Forelimb muscle (tissue), 1 donor: ENCODE results near the gene CKLF. TPM values are rescaled to one million over a fixed set of nuclear protein-coding genes. Genes with fewer than 3 reads are reported as not detected.

ENCODE experiments used
- DNase-seq: peaks from one replicate; pipeline ENCODE4 v3.0.0-alpha.2; 2013; ENCODE audit warnings: low read depth
- polyA plus RNA-seq: library from polyadenylated mRNA; unstranded; fragments of 120-200 nt; gene quantifications from one replicate; pipeline ENCODE4 v1.2.1, GENCODE V29; 2013; ENCODE audit not compliant: insufficient read length

CKLF gene
- polyA plus RNA-seq, 1 donor: 26.0 TPM

DNA sequence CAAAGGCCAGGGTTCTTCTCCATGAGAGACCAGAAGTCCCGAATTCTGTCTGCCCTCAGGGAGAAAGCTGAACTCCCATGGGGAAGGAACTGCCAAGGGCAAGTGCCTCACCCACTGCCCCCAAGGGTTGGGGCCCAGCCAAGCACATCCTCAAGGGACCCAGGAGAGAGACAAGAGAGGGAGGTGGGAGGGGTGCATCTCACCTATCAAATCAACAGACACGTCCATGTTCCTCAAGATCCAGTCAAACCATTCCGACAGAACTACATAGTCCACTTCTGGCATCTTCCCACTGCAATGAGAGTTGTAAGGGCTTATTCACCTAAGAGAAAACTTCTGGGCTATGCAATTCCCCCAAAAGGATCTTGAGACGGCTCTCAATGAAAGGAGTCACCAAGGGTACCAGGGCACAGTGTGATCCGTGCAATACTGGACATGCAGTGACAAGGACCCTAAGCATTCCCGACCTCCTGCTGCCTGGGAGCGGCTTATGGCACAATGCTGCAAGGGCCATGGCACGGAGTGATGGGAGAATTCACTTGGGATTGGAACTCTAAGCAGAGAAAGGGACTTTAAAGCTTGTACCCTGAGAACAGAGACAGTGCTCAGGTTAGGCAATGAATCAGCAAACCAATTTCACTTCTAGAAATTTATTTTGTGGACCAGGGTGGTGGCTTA lies 34.7 kb upstream of the CKLF start:
- DNase-seq: no peak

DNA sequence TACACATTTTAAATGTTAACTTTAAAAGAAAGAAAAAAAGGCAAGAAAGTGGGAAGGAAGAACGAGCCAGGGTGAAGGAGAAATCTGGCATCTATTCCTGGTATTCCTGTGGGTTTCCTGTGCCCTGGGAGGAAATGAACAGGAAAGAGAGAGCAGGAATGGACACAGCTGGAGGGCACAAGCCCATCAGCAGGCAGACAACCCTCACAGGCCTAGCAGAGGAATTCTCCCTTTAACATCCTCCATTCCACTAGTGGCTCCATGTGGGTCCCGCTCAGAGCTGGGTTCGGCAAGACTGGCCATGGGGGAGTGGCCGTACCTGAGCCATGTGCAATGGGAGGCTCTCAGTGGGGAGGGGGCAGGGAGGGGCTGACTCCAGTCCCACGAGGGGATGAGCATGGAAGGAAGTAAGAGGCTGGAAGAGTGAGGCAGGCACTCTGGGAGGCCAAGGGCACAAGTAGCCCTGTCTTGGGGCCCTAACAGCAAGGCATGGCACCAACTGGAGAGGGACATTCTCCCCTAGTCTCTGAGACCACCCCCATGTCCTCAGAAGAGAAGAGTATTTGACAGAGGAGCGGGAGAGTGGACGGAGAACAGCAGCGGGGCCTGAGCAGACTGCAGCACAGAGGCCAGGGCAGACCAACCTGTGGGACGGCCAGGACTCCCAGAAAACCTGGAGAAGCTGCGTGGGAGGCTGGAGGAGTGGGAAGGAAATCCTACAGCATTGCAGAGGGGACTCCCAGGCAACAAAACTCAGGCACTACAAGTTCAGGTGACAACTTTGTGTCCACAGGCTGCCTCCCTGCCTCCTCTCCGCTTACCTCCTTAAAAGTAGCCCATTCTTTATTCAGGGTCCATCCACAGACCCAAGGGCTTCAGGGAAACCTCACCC lies 32.6 kb upstream of the CKLF start:
- no peak for DNase-seq

DNA sequence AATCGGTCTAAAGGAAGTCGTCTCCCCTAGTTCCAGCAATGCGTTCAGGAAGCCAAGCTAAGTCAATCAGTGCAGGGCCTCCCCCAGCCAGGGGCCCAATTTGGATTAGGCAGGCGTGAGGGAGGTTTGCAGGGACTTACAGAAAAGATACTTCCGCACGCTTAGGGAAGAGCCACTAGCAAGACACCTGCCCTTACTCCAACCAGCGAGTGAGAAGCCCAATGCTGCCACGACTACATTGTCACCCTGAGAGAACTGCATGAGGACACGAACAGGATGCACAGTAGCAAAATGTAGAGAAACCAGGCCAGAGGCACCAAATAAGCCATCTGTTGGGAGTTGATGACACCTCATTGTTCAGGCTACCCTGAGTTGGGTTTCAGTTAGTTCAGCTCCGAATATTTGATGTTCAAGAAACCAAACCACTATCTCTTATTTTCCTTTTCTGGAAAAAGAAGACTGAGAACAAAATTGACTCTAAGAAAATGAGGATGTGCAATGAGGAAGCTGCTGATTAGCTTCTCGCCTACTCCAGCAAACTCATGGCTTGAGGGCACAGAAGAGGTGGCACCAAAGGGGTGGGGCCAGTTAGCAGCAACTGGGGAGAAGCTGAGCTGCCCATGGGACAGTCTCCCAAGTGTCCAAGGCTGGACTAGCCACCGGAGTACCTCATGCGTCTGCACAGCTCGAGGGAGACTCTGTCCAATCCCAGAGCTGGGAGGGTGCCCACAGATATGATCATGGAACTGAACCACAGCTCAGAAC lies 31.8 kb upstream of the CKLF start:
- no peak for DNase-seq

DNA sequence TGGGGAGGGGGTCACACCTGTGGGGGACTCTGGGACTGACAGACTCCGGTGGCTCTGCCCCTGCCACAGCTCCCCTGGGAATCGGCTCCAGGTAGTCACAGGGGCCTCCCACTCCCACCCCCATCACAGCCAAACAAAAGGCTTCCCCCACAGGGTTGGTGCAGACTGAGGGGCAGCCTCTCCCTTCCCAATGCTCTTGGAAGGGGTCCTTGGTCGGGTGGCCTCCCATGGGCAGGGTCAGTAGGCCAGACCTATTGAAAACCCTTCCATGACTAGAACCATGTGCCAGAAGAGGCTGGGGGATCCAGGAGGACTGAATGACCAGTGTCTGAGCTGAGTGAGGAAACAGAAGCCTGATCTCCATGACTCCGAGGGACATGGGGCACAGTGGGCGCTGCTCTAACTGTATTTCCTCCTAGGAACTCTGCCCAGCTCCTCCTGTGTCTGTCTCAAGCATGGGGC lies 31.1 kb upstream of the CKLF start:
- DNase-seq: no peak

DNA sequence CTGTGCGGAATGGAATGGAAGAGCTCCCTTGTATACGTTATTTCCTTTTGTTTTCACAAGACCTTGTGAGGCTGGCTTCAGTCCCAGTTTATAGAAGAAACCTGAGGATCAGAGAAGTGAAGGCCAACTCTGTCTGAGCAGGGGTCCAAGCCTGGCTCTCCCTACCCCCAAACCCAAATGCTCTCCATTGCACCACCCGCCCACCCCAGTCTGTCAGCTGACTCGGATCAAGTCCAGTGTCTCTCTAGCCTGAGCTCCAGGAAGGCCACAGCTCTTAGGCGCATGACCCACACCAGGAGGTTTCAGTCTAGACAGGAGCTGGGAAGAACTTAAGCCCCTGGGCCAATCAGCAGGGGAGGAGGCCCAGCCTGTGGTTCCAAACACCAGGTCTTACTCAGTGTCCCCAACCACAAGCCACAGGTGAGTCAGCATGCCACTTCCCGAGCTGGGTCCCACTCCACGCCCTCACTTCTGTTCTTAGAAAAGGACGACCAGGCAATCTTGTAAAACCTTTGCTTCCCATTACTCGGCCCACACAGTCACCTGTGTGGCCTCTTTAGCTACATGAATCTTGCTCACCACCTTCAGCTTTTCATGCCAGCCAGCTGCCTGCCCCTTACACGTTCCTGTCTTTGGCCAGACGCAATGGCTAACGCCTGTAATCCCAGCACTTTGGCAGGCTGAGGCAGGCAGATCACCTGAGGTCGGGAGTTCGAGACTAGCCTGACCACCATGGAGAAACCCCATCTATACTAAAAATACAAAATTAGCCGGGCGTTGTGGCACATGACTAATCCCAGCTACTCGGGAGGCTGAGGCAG lies 30.2 kb upstream of the CKLF start:
- no peak for DNase-seq

DNA sequence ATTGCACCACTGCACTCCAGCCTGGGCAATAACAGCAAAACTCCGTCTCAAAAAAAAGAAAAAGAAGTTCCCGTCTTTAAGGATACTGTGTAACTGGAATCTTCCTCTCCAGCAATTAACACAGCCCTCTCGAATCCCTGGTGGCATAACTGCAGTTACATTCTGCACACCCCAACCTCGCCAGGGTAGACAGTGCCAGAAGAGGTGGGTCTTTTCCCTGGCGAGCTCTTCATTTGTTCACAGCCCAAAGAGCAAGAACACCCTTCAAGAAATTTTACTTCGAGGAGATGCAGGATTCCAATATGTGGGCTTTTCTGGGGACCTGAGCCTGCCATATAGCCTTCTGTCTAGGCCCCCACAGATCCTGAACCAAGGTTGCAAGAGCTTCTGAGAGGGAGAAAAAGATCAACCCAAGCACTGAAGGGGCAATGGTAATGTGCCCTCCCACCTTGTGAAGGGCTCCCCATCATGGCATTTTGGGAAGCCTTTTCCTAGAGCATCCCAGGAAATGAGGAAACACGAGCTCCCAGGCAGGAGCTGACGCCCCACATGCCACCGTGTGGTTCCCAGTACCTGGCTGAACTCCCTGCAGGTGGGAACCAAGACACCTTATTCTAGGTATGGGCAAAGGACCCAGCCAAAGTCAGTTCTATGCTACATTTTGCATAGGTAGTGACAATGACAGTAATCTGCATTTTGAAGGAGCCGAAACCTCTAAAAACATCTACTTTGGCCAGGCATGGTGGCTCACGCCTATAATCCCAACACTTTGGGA lies 29.4 kb upstream of the CKLF start:
- no peak for DNase-seq

DNA sequence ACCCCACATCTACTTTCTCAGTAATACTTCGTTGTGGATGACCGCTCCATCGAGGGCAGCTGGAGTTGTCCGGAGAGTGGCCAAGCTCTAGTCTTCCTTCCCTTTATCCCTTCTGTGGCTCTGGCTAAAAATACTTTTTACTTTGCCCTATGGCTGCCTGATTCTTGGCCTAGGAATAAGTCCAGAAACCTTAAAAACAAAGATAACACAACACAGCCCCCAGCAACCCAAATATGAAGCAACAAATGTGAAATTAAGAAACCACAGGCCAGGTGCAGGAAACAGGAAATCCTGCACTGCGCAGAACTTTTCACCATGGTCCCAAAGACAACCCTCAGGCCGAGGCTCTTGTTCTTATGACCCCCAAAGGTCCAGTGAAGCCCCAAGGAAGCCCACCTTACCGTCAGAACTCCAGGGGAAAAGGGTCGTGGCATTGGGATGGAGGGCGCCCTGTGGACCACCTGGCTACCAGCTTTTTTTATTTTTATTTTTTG lies 28.5 kb upstream of the CKLF start:
- DNase-seq: no peak

DNA sequence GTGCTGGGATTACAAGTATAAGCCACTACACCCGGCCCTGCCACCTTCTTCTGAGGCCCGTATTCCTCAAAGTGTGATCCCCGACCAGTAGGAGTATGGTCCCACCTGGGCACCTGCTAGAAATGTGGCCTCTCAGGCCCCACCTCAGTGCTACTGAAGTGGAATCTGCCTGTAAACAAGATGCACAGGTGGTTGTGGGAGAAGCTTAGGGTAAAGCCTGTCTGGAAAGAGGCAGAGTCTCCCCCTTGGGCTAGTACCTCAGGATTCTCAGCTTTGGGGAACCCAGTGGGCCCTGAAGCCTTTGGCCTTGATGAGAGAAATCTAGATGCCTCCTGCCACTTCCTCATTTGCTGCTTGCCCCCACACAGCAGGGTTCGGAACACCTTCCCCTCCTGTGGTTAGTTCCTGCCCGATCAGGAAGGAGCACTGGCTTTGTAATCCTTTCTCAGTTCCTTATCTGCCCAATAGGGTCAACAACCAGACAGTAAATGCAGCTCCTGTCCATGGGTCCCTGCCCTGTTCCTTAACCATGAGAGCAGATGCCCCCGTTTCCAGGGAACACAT lies 27.7 kb upstream of the CKLF start:
- DNase-seq: no peak

DNA sequence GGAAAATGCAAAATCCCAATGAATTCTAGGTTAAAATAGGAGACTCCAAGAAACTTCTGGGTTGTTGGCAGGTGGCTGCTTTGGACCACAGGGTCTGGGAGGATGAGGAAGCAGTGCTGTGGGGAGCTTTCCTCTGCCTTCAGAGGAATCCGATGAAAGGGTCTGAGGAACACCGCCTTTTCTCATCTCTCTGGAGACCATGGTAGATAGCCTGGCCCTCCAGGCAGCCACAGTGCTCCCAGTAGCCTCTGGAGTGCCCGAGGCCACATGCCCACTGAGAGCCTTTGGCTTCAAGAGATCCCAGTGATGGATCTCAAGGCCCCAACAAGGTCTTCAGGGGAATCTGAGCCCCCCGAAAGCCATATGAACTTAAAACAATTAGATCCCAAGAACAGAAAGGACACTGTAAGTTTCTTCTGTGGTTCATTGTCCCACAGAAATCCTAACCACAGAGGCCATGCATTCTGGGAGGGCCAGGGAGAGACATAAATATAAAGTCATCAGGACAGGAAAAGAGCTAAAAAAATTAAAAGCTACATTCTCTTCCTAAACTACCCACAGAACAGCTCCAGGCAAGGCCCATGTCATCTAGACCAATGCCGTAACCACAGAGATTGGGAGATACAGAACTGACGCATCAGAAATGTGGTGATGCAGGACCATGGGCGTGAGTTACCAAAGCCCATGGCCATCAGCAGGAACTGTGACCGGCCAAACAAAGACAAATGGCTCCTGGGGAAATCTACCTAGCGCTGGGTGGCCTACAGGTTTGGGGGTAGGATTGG lies 26.8 kb upstream of the CKLF start:
- no peak for DNase-seq

DNA sequence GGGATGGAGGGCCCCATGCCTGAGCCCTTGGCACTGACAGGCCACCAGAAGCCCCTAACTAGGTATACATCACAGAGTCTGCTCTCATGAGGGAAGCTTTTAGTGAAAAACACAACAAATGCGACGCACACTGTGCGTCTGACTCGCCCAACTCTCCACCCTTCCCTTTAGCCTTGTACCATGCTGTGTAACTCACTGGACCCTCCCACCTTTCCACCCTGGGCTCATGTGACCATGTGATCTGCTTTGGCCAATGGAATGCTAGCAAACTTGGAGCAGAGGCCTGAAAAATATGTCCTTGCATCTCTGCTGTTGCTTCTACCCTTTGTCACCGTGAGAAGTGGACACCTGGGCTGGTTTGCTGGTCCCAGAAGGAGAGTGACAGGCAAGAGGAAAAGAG lies 24.1 kb upstream of the CKLF start:
- DNase-seq: no peak

DNA sequence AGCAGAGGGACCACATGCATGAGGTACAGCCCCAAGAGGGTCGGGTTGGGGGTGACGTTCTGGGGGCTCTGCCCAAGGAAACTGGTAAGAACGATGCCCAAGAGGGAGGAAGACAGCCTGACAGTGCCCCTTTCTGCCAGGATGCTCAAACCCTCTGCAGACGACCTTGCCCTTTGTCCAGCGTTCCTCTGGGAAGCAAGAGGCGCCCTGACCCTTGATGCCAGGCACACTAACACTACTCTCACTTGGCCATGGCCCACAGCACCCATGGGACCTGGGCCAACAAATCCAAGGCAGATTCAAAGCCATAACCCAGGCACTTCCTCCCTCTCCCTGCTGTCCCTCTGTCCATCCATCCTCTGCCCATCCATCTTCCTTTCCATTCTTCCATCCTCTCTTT lies 22.9 kb upstream of the CKLF start:
- no peak for DNase-seq

DNA sequence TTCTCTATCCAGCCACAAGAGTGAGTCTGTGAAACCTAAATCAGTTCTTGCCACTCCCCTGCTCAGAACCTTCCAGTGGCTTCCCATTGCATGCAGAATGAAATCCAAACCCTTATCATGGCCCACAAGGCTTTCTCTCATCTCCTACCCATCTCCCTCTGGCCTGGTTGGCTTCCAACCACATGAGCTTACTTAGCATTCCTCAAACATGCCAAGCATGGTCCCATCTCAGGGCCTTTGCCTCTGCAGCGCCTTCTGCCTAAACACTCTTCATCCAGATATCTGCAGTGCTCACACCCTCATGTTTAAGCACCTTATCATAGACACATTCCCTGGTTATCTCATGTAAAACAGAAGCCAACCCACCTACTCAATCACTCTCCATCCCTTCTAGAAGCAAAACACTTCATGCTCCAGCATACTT lies 18.0 kb upstream of the CKLF start:
- DNase-seq: no peak

DNA sequence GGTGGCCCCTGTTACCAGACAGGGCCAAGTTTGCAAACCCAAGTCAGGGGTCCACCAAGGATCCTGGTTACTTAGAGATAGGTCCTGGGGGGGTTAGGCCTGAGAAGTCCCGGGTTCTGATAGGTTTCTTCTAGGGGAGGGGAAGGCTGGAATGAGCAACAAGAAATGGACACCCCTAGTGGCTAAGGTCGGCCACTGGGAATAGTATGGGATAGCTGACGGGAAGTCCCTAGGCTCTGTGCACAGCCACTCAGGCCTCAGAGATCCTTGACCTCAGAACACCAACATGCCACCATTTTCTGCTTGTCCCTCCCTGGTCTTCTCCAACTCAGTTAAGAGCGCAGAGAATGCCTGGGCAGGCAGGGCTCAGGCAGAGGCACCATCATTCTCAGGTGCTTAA lies 15.9 kb upstream of the CKLF start:
- no peak for DNase-seq

DNA sequence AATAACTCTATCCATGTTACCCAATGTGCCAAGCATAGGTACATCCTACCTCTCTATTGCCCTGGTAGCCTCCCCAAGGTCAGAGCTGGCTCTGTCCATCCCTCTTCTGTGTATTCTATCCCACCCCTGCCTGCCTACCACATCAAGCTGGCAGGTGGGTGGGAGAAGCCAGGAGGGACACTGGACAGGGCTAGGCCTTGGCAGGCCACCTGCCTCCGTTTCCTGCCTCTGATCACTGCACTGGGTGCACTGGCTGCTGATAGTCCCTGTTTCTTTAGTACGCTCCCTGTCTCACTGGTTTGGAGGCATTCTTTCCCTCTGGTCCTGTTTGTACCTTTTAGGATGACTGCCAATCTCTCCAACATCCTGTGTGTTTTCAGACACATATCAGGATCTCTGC lies 15.1 kb upstream of the CKLF start:
- DNase-seq: no peak

DNA sequence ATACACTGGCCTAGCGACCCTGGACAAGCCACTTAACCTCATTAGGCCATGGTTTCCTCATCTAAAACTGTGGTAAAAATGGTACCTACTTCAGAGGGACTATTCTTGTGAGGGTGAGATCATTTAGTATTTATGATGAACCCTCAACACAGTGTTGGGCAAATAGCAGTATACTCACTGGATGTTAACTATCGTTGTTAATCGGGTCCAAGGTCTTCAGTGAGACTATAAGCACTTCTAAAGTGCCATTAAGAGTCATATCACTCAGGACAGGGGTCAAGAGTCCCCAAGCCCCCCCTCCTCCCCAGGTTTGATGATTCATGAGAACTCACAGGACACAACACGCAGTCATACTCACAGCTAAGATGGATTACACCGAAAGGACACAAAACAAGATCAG lies 13.5 kb upstream of the CKLF start:
- no peak for DNase-seq

DNA sequence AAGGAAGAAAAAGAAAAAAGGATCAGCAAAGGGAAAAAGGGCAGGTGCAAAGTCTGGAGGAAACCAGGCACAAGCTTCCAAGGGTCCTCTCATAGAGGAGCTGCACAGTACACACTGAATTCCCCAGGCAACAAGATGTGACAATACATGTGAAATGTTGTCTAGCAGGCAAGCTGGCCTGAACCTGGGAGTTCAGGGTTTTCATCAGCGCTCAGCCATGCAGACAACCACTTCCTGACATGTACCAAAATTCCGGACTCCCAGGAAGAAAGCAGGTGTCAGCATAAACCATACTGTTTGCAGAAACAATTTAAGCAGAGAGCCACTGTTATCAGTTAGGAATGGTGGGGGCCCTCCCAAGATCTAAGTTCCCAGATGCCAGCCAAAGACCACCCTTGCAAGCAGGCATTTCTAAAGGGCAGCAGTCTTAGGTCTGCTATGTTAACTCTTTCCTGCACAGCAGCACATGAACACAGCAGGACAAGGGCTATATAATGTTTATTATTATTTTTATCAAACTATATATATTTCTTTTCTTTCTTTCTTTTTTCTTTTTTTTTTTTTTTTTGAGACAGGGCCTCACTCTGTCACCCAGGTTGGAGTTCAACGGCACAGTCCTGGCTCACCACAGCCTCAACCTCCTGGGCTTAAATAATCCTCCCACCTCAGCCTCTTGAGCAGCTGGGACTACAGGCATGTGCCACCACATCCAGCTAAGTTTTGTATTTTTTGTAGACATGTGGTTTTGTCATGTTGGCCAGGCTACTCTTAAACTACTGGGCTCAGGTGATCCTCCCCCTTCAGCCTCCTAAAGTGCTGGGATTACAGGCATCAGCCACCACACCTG lies 12.5 kb upstream of the CKLF start:
- DNase-seq: no peak

DNA sequence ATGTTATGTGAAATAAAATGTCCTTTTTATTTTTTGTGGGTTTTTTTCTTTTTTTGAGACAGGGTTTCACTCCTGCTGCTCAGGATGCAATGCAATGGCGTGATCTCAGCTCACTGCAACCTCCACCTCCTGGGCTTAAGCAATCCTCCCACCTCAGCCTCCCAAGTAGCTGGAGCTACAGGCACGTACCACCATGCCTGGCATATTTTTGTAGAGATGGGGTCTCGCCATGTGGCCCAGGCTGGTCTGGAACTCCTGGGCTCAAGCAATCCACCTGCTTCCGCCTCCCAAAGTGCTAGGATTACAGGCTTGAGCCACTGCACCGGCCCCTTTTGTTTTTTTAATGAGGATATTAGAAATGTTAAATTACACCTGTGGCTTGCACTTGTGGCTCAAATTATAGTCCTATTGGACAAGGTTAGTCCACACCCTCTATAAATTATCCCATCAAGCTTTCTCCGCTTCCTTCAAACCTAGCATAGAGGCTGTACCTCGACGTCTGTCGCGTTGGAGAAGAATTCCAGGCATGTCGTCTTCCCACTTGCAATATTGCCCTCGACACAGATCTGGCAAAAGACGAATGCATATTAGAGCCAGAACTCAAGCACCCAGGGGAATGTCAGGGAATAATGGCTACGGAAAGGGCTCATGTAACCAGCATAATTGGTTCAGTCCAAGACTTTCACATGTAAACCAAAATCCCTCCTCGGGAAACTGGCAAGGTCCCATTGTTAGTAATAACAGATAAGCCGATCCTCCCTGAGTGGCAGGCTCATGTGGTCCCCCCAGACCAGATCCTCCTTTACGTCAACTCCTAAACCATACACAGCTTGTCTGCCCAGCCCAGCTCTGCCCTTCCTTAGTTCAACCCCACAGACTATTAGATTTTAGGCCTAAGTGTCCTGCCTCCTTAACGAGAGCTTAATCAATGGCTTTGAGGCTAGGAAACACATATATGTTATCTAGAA lies 10.7 kb upstream of the CKLF start:
- no peak for DNase-seq
